ENCODE measurements around the gene PPFIA3.
"Not testable (repeated sequence)": the region's sequence is repeated elsewhere in the genome, so short reads cannot be mapped to it uniquely, and the experiment has no call there.

Gene PPFIA3

GRCh38 chr19:49119411-49120324, at the start of gene PPFIA3:
Gene PPFIA3, plus strand, starts transcription at chr19:49119544. Its CDS starts 8,330 bp downstream, at chr19:49127874.
- TF ChIP-seq, protein P1, sequence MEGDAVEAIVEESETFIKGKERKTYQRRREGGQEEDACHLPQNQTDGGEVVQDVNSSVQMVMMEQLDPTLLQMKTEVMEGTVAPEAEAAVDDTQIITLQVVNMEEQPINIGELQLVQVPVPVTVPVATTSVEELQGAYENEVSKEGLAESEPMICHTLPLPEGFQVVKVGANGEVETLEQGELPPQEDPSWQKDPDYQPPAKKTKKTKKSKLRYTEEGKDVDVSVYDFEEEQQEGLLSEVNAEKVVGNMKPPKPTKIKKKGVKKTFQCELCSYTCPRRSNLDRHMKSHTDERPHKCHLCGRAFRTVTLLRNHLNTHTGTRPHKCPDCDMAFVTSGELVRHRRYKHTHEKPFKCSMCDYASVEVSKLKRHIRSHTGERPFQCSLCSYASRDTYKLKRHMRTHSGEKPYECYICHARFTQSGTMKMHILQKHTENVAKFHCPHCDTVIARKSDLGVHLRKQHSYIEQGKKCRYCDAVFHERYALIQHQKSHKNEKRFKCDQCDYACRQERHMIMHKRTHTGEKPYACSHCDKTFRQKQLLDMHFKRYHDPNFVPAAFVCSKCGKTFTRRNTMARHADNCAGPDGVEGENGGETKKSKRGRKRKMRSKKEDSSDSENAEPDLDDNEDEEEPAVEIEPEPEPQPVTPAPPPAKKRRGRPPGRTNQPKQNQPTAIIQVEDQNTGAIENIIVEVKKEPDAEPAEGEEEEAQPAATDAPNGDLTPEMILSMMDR (conservative IDR thresholded peaks at IDR 0.05; ENCODE audit: control insufficient read depth, insufficient read depth, low read depth, low read length): no peak
- peak; percentile 42 for DNase-seq (ENCODE audit: low read depth)
- peak within 1 kb of the TSS; percentile 63 for H3K4me3 ChIP-seq (ENCODE audit: control insufficient read depth, low read depth, low read length)

DNA sequence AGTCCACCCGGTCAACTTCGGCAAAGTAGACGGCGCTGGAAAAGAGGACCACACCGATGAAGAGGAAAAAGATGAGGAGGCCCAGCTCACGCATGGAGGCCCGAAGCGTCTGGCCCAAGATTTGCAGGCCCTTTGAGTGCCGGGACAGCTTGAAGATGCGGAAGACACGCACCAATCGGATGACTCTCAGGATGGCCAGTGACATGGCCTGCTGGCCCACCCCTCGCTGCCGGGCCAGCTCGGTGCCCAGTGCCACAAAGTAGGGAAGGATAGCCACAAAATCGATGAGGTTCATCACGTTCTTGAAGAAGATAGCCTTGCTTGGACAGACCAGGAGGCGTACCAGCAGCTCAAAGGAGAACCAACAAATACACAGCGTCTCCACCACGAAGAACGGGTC, 48.9 kb upstream of the PPFIA3 start:
- no peak overlapping the region for H3K4me3 ChIP-seq (ENCODE audit: control insufficient read depth, low read depth, low read length)
- TF ChIP-seq, protein P1 (conservative IDR thresholded peaks at IDR 0.05; ENCODE audit: control insufficient read depth, insufficient read depth, low read depth, low read length): no peak
- DNase-seq (ENCODE audit: low read depth): no peak

- TF ChIP-seq, protein P1 (conservative IDR thresholded peaks at IDR 0.05; ENCODE audit: control insufficient read depth, insufficient read depth, low read depth, low read length): no peak
- DNase-seq (ENCODE audit: low read depth): no peak
- no peak overlapping the region for H3K4me3 ChIP-seq (ENCODE audit: control insufficient read depth, low read depth, low read length)
Observed at GRCh38 chr19:49071860-49072547, 47.3 kb upstream of the PPFIA3 start.

DNA sequence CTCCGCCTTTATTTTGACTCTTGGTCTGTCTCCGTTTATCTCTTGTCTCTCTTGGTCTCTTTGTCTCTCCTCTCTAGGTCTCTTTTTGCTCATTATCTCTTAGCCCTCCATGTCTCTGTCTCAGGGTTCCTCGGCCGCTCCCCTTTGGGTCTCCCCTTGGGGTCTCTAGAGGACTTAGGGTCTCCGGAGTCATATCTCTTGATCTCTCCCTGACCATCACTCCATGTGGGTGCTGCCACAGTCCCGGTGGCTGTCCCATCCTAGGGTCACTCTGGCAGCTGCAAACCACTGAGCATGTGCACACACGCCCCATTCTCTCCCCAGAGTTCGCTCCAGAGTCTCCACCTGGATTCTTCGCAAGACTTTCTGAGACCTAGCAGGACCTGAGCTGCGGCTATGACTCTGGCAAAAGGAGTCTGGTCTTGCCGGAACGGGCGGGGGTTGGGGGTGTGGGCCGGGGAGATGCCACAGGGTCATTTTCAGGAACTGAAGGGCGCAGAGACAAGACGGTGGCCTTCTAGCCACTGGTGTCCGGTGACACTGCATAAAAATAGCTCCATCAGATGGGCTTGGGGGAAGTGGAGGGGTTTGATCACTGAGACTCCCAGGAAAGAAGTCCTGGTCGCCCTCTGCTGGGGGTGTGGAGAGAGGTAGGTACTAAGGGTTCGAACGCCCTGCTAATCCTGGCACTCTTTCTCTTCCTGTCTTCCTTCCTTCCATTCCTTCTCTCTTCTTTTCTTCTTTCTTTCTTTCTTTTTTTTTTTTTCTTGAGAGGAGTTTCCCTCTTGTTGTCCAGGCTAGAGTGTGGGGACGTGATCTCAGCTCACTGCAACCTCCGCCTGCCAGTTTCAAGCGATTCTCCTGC, 45.6 kb upstream of the PPFIA3 start:
- no peak overlapping the region for H3K4me3 ChIP-seq (ENCODE audit: control insufficient read depth, low read depth, low read length)
- DNase-seq (ENCODE audit: low read depth): peak; percentile 18
- TF ChIP-seq, protein P1 (conservative IDR thresholded peaks at IDR 0.05; ENCODE audit: control insufficient read depth, insufficient read depth, low read depth, low read length): peak; percentile 35

GRCh38 chr19:49074869-49075268, 44.5 kb upstream of the PPFIA3 start:
- TF ChIP-seq, protein P1 (conservative IDR thresholded peaks at IDR 0.05; ENCODE audit: control insufficient read depth, insufficient read depth, low read depth, low read length): peak; percentile 51
- peak; percentile 64 for DNase-seq (ENCODE audit: low read depth)
- H3K4me3 ChIP-seq (ENCODE audit: control insufficient read depth, low read depth, low read length): not testable (repeated sequence)

GRCh38 chr19:49080392-49080791, 39.0 kb upstream of the PPFIA3 start:
- no peak overlapping the region for H3K4me3 ChIP-seq (ENCODE audit: control insufficient read depth, low read depth, low read length)
- TF ChIP-seq, protein P1 (conservative IDR thresholded peaks at IDR 0.05; ENCODE audit: control insufficient read depth, insufficient read depth, low read depth, low read length): no peak
- no peak for DNase-seq (ENCODE audit: low read depth)

Data from fibroblast of mammary gland (primary cell).